GM21576 (cell line): ENCODE results near the gene BTBD9.

Experiments used
- ATAC-seq: cut with Tn5 transposase; IDR thresholded peaks from one replicate; pipeline ENCODE4 v1.9.1; 2021; ENCODE audit warnings: mild to moderate bottlenecking, moderate library complexity; ENCODE audit not compliant: unreplicated experiment

BTBD9 gene

DNA sequence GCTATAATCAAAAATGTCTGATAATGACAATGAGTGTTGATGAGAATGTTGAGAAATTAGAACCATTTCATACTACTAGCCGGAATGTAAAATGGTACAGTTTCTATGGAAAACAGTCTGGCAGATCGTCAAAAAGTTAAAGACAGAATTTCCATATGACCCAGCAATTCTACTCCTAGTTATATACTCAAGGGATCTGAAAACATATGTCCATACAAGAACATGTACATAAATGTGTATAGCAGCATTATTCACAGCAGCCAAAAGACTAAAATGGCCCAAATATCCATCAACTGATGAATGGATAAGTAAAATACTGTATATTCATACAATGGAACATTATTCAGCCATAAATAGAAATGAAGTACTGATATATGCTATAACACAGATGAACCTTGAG lies 236.2 kb downstream of the BTBD9 start:
- no peak for ATAC-seq

DNA sequence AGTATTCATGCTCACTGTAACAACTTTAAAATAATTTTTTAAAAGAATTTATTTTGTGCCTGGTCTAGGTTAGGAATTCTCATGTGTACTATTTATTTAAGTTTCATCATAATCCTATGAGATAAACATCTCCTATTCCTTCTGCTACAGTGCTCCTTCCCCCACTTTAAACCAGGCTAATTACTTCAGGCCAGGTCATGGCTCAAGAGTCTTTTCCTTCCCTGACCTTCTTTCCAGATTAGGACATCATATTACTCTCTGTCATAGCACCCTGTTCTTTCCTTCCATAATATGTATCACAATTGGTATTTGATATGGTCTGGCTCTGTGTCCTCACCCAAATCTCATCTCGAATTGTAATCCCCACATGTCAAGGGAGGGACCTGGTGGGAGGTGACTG lies 239.0 kb downstream of the BTBD9 start:
- ATAC-seq = no peak

DNA sequence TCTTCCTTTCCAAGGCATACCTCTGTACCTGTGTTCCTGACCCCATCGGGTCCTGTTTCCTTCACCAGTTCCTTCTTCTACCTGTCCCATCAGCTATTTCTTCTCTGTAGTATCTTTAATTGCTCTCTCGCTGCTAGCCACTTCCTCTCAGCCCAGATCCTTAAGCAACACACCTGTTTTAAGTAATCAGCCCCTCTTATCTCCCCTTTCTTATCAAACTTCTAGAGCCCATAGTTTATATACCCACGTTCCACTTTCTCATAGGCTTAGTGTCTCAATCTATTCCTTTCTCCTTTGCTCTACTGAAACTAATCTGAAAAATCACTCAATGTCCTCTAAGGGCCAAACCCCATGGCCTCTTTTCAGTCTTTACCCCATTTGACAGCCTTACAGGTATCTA lies 239.6 kb downstream of the BTBD9 start:
- ATAC-seq = no peak

DNA sequence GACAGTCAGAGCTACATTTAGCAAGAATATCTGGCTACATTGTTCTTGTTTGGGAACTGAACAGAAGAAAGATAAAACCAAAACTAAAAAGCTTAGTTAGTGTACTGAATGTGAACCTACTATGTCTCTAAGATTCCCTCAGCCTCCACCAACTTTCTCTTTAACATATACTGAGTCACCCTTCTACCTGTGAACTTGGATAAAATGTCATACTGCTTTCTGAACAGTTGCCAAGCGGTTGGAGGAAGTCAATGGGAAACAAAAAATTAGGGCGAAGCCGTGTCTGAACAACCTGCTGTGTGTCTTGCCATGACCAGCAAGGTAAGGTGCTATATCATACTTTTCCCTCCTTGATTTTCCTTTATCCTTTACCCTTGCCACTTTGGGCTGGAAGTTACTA lies 243.5 kb downstream of the BTBD9 start:
- ATAC-seq = no peak

DNA sequence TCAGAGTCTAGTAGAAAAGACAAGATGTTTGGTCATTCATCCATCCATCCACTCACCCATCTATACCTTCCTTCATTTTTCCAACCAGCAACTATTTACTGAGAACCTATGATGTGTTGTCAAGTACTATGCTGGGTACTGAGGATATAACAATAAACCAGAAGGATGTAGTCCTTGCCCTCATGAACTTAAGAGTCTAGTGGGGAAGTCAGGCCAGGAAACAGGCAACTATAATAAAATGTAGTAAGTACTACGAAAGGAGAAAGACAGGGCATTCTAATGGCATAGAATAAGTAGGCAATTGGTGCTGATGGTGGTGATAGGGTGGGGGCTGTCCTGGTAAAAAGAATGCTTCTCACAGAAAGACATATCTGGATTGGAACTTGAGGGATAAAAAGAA lies 245.7 kb downstream of the BTBD9 start:
- ATAC-seq = no peak

DNA sequence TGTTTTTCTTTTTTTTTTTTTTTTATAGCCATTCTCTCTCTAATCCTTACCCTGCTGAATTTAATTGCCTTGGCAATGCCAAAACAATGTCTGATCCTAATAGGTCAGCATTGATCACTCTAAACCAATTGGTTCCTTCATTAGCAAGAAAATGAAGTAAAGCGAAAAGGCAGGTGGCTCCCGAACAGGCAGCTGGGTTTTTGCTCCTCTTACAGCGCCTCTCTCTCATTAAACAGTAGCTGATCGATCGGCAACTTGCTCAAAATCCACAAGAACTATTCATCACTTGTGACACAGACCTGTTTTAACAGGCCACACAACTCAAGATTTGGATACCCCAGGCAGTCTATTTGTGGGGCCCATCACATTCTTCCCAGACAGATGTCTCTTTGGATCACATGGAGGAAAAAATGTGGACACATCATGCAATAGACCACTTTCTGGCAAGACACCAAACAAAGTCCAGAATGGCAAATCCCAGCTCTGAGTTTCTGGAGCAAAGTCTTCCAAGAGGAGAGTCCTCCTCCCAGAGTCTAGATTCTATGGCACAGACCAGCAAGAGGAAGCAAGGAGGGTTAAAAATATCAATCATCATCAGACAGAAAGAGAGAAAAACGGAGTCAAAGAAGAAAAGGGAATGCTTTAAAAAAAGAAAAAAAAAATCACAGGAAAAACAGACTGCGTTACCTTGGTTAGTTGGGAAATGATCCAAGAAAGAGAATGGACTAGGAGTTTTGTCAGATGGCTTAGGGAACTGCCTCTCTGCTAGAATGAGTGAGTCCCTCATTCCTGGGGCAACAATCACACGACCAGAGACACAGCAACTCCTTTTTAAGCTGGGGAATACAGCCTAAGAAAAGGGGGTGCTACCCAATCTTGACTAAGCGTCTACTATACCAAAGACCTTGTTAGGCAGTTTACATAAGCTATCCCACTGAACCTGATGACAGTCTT lies 247.8 kb downstream of the BTBD9 start:
- ATAC-seq = no peak

DNA sequence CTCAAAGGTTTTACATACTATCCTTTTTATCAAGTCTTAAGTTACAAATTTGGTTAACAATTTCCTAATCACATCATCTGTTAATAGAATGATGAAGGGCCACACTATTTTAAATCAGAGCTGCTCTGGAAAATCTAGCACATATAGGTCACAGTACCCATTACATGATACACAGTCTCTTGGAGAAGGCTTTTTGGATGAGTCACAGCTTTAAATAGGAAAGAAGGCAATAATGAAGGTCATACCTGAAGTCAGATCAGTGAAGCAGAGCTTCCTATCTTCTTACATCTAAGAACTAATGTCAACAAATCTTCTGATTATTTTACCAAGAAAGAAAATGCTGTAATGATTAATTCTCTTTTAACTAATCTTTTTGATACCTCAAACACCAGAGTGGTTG lies 248.5 kb downstream of the BTBD9 start:
- ATAC-seq = no peak

DNA sequence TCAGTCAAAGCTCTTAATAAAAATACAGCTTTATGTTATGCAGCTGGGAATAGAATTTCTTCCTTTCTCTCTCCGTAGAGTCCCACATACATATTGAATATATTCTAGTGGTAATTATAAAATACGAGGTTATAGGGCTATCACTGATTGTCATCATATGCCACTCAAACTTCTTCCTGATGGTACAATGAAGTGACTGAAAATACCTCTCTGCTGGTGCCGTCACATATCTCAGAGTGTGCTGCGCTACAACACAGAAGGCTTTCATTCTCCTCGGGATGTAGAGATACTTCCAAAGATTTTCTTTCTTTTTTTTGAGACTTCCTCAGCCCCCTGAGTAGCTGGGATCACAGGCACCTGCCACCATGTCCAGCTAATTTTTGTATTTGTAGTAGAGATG lies 249.9 kb downstream of the BTBD9 start:
- no peak for ATAC-seq

DNA sequence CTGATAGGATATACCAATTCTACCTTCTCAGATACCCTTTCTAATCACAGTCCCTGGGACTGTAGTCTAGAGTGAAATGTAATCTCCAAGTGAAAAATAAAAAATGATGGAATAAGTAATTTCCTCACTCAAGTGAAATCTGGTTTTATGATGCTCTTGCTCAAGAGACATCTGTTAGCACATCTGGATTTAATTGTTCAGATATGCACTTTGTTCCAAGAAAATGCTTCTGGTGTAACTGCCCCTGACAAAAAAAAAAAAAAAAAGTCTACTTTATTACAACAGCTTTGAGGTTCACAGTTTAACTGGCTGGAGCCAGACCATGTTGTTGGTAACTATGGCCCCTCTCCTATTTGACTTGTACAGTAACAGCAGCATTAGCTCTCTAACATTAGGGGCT lies 251.8 kb downstream of the BTBD9 start:
- ATAC-seq = no peak

DNA sequence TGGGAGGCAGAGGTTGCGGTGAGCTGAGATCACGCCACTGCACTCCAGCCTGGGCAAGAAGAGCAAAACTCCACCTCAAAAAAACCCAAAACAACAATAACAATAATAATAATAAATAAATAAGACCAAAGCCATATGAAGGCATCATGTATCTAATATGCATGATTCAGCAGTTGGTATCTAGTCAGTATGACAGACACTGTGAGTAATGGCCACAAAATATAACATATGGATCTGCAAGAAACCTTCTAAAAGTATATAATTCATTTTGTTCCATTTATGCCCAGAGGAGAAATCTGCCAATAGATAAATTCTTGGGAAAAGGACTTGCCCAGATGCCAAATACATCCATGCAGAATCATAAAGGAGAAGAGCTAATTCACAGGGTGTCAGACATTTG lies 252.3 kb downstream of the BTBD9 start:
- ATAC-seq = no peak

DNA sequence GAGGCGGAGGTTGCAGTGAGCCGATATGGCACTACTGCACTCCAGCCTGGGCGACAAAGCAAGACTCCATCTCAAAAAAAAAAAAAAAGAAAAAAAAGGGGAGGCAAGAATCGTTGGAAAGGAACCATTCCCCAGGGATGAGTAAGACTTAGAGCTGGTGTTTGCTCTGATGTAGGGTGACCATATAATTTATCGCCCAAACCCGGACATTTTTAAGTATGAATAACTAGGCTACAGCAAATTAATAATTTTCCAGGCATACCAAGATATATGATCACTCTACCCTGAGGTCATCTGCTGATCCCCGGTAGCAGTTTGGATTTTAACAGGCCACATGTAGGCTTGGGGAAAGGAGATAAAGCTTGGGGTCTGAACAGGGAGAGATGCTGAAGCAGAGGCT lies 260.9 kb downstream of the BTBD9 start:
- no peak for ATAC-seq

DNA sequence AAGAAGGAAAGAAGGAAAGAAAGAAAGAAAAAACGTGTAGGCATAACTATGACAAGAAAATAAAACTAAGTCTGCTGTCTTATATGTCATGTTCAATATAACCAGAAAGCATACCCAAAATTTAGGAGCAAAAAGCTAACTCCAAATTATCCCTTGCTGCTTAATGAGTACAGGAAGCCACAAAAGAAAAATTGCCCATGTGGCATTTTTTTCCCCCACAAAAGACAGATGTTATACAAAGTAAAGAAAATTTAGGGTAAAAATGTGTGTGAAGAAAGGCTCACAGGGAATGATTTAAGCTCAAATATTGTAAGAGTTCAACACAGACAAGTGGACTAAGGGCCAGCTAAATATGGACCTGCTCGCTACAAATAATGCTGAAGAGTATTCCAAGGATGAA lies 263.8 kb downstream of the BTBD9 start:
- no peak for ATAC-seq

DNA sequence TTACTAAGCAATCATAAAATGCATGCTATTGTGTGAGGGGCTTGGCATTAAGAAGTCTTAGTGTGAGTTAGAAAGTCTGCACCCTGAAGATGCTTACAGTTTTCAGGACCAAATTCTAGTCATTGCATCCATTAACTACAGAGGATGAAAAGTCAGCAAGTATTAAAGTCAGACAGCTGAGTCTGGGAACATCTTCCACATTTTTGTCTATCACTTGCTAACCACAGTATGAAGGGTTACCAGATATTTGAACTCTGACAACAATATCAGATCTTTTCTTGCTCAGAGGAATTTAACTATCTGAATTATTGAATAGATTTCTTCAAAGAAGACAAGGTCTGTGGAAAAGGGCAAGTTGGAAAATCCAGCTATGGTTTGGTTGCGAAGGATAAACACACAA lies 264.4 kb downstream of the BTBD9 start:
- no peak for ATAC-seq

DNA sequence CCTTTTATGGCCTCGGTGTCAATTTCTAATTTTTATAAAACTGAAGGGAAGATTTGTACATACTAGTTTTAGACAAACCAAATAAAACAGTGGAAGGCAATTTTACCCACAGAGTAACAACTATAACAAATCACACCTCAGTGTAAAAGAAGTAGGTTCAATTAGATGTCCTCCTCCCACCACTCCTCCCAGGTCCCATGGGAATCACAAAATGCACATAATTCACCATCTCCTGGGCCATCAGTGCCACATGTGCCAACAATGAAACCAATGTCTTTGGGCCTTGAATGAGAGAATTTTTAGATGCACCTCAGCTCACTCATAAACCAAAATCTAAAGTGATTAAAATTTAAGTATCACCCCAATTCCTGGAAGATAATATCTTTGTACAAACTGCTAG lies 267.8 kb downstream of the BTBD9 start:
- no peak for ATAC-seq

DNA sequence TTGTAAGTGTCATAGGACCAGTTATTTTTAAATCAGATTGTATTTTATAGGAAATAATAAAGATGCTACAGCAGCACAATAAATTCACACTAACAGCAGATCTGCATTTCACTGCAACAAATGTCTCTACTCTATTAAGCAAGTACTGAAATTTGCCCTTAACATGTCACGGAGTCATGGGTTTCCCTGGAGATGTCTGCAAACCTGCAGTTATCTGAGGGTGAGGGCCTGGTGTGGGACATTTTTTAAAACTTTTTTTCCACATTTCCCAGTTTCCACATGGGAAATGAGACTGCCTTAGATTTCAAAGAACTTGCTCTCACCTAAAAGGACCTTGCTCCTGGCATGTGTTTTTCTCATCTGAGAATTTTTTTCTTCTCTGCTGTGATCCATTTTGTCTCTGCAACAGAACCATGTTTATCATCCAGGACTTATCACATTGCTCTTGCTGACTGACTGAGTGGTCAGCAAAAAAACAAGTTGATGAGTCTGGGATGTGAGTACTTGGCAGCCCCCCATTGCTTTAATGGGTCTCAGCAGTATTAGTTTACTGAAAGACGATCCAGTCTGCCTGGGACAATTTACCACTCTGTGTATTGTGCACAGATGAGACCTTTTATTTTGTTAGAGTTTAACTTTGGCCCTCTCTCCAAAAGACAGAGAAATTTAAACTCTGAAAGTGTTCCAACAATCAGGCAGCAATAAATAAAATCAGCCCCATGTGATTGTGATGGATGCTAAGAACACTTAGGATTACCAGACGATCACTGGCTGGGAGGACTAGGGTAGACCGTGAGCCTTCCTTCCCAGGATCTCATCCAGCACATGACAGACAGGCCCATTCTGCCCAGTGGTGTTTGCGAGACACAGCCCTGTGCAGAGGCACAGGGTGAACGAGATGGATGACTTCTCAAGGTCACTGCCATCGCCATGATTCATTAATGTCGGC lies 268.8 kb downstream of the BTBD9 start:
- no peak for ATAC-seq

DNA sequence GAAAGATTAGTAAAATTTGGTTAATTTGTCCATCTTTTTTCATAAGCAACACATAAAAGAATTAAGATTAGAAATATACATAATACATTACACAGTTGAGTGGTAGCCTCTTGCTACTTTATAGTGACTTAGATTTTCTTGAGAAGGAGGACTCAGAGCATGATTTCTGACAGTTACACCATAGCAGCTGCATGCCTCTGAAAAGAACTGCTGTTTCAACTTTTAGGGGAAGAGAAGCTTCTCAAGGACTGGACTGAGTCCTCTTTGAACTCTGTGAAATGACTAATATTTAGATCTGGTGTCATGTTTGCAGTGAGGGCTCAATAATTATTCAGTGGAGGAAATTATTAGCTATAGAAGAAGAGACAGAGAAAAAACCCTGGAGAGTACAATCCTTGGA lies 272.5 kb downstream of the BTBD9 start:
- ATAC-seq = no peak

DNA sequence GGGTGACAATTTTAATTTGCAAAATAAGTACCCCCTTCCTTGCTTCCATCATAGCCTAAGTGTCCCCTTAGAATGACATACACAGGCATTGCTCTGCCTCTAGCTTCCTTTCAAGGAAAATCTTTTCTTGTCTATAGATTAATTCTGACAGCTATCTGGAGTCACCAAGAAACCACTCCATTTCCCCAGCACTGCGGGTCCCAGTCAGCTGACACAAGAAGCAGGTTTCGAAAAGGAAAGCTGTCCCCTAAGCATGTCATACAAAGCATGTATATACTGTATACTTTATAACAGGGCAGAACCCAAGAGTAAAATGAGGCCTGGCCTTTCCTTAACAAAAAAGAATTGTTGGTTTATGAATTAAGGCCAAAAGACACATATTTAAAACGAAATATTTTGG lies 273.5 kb downstream of the BTBD9 start:
- no peak for ATAC-seq

DNA sequence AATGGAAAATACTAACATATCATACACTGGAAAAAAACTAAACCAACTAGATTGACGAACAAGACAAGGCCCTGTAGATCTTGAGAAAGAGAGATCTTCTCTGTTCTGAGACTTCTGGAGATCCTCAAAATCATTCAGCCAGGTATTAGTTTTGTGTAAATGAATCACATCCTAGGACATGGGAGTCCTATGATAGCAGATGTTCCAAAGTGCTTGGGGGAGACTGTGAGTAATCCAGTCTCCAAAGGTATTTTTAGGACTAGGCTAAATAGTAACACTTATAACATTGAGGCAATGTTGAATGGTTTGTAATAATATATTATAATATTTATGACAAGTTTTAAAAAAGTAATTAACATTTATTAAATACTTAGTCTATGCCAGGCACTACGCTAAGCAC lies 275.0 kb downstream of the BTBD9 start:
- ATAC-seq = no peak

DNA sequence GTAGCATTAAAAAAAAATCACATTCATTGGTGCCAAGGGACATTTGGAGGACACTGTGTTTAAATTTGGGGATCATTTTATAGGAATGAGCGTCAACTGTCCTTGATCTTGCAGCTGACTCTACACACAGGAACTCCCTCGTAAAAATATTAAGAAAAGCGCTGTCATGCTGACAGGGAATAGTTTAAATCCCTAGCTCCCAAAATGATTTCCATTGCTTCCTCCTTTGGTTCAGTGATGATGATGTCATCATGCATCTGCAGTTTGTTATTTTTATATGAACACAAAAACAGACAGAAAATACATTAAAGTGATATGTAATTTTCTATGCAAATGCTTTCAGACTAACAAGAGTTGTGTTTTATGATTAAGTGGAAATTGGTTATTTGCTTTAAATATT lies 275.6 kb downstream of the BTBD9 start:
- ATAC-seq = no peak

DNA sequence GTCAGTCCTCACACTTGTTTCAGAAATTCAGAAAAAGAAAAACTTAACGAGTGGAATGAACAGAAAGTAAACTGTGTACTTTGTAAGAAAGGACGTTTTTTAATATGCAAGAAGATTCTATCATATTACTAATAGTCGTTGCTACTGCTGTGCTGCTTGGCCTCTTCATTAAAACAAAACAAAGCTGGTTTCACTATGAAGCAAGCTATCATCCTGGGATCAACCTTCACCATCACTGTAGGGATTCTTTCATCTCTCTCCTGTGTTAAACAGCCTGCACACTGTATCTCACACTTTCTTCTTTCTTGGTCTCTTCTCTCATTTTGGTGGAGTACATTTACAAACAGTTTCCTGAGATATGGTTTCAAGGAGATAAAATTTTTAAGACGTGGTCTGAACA lies 284.2 kb downstream of the BTBD9 start:
- no peak for ATAC-seq

DNA sequence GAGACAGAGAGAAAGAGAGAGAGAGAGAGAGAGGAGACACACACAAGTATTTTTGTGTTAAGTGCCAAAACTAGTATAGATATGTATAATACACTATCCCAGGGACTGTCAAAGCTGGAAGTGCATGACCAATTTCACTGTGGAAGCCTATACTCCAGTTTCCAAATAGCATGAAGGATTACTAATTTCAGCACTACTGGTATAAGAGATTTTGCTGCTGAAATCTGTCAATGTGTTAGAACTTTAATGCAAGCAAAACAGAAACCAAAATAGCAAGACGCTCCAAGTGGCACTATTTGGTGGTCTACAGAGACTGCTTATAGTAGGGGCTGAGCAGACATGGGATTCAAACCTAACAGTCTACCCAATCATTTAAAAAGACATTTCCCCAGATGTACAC lies 284.8 kb downstream of the BTBD9 start:
- ATAC-seq = no peak

DNA sequence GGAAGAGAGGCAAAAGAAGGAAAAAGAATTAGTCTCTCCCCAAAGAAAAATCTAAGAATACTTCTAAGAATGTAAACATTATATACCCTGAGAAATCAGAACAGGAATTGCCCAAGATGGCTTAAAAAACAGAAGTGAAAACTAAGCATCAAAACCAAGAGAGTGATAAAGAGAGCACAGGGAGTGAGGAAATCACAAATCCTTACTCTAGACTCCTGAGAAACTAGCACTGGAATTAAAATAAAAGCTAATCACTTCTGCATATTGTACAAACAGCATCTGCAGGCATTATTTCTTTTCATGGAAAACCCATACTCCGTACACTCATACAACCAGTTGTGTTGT lies 285.7 kb downstream of the BTBD9 start:
- no peak for ATAC-seq
